PC-9 (cell line): ENCODE measurements around the gene CNTNAP2. TPM values are rescaled to one million over a fixed set of nuclear protein-coding genes. Genes with fewer than 3 reads are reported as not detected.
"Not testable (repeated sequence)": the region's sequence is repeated elsewhere in the genome, so short reads cannot be mapped to it uniquely, and the experiment has no call there.

ENCODE experiments used
- BruUV-seq: library from RNA; stranded (reverse); fragments of 400-500 nt; replicated peaks from 2 replicates; lab custom pipeline; 2021; lab: Mats Ljungman, UMichigan
- CTCF ChIA-PET: fragments of 300-600 bp; sonication (Branson Sonifier 250); formaldehyde crosslinking; loops from one replicate; lab custom pipeline; 2022; ENCODE audit warnings: antibody characterized with exemption; lab: Charles Lee
- POLR2A ChIA-PET: fragments of 300-600 bp; sonication (Branson Sonifier 250); formaldehyde crosslinking; loops from one replicate; lab custom pipeline; 2022; ENCODE audit warnings: antibody characterized with exemption; ENCODE audit not compliant: unreplicated experiment; lab: Charles Lee
- DNase-seq, 2 experiments: peaks; one replicate each; pipeline versions ENCODE4 v3.0.0 to v3.0.0-alpha.2; 2015 to 2022; ENCODE audit warnings: mixed read lengths in 1 of 2
- H2AFZ ChIP-seq: fragments of 200-600 bp; sonication (generic); 2 replicates; pipeline ENCODE4 v1.8.1; 2017; ENCODE audit warnings: antibody characterized with exemption
- H3F3A ChIP-seq: fragments of 200-600 bp; sonication (generic); 2 replicates; pipeline ENCODE4 v1.8.1; 2017; ENCODE audit warnings: antibody characterized with exemption, mild to moderate bottlenecking, low read depth; ENCODE audit not compliant: insufficient read depth
- H3K27ac ChIP-seq: fragments of 200-600 bp; sonication (generic); 2 replicates; pipeline ENCODE4 v1.6.1; 2016; ENCODE audit warnings: mixed run types
- H3K27me3 ChIP-seq: fragments of 200-600 bp; sonication (generic); 2 replicates; pipeline ENCODE4 v1.6.1; 2016; ENCODE audit warnings: low read depth, mixed run types; ENCODE audit not compliant: insufficient read depth
- H3K36me3 ChIP-seq: fragments of 200-600 bp; sonication (generic); 2 replicates; pipeline ENCODE4 v1.6.1; 2016; ENCODE audit warnings: low read depth, mixed run types
- H3K4me1 ChIP-seq: fragments of 200-600 bp; sonication (generic); replicated peaks from 2 replicates; pipeline ENCODE4 v1.6.1; 2016; ENCODE audit warnings: mixed run types; ENCODE audit not compliant: insufficient read depth
- H3K4me2 ChIP-seq: fragments of 200-600 bp; sonication (generic); 2 replicates; pipeline ENCODE4 v1.6.1; 2017; ENCODE audit warnings: mixed run types
- H3K4me3 ChIP-seq: fragments of 200-600 bp; sonication (generic); 2 replicates; pipeline ENCODE4 v1.6.1; 2016; ENCODE audit warnings: mixed run types
- H3K79me2 ChIP-seq: fragments of 200-600 bp; sonication (generic); 2 replicates; pipeline ENCODE4 v1.6.1; 2017; ENCODE audit warnings: low read depth, mixed run types
- H3K9me2 ChIP-seq: fragments of 200-600 bp; sonication (generic); 2 replicates; pipeline ENCODE4 v1.8.1; 2017; ENCODE audit warnings: mild to moderate bottlenecking; ENCODE audit not compliant: insufficient read depth
- H3K9me3 ChIP-seq: fragments of 200-600 bp; sonication (generic); 2 replicates; pipeline ENCODE4 v1.8.1; 2016; ENCODE audit warnings: low read depth; ENCODE audit not compliant: insufficient read depth
- H4K20me1 ChIP-seq: fragments of 200-600 bp; sonication (generic); 2 replicates; pipeline ENCODE4 v1.8.1; 2017; ENCODE audit not compliant: insufficient read depth
- CTCF ChIP-seq: fragments of 200-600 bp; sonication (generic); conservative IDR thresholded peaks from 2 replicates; pipeline ENCODE4 v1.6.1; 2017; ENCODE audit warnings: mixed run types, antibody characterized with exemption, mild to moderate bottlenecking, moderate library complexity
- EZH2 ChIP-seq: fragments of 200-600 bp; sonication (generic); IDR thresholded peaks from 2 replicates; pipeline ENCODE4 v1.8.0; 2017; ENCODE audit warnings: antibody characterized with exemption, low read depth
- intact Hi-C: fragments of 100-400 bp; cut with micrococcal nuclease; formaldehyde crosslinking; loops from one replicate; pipeline ENCODE4 v1.10.0; 2022; ENCODE audit not compliant: unreplicated experiment
- total RNA-seq: library from RNA; stranded (reverse); gene quantifications from 2 replicates; pipeline ENCODE4 v1.2.3, GENCODE V29; 2021

The CNTNAP2 gene
- total RNA-seq, 1 experiment from 2014 or later: not detected

- H3K4me3 ChIP-seq: no peak overlapping the region
- no peak for TF ChIP-seq CTCF
- no peak for TF ChIP-seq EZH2
- H3K27me3 ChIP-seq: peaks cover 45% of the 10 kb centered on the region
- H2AFZ ChIP-seq: no peak overlapping the region
- no peaks in the 10 kb centered on the region for H4K20me1 ChIP-seq
- no peaks in the 10 kb centered on the region for H3K36me3 ChIP-seq
- BruUV-seq: no TSS peak
- H3K4me1 ChIP-seq: no peaks in the 10 kb centered on the region
- ChIA-PET POLR2A (no interaction called here), CTCF (no interaction called here)
- peaks cover 4% of the 10 kb centered on the region; the same call in 1 of the 2 replicates for H3K9me3 ChIP-seq
- no peak overlapping the region for H3K27ac ChIP-seq
- intact Hi-C loops: no loop called here
- H3F3A ChIP-seq: no peaks in the 10 kb centered on the region
- H3K4me2 ChIP-seq: no peak overlapping the region
- DNase-seq: no peak
- H3K9me2 ChIP-seq: no peaks in the 10 kb centered on the region; the same call in 1 of the 2 replicates
- no peaks in the 10 kb centered on the region for H3K79me2 ChIP-seq
Observed at GRCh38 chr7:148463210-148463609, 2346.6 kb downstream of the CNTNAP2 start.

GRCh38 chr7:148464947-148465346, 2348.3 kb downstream of the CNTNAP2 start:
- Histone ChIP-seq H3K9me2 (no peaks in the 10 kb centered on the region), H3K9me3 (peaks cover 4% of the 10 kb centered on the region; the same call in 1 of the 2 replicates), H3K79me2 (no peaks in the 10 kb centered on the region), H3K27ac (no peak overlapping the region), H3K4me1 (no peaks in the 10 kb centered on the region), H4K20me1 (no peaks in the 10 kb centered on the region), H2AFZ (no peak overlapping the region), H3K4me2 (no peak overlapping the region), H3K36me3 (no peaks in the 10 kb centered on the region), H3F3A (no peaks in the 10 kb centered on the region), H3K27me3 (peaks cover 49% of the 10 kb centered on the region), H3K4me3 (no peak overlapping the region)
- POLR2A ChIA-PET: no interaction called here
- no peak for DNase-seq
- intact Hi-C loops: no loop called here
- TF ChIP-seq CTCF (no peak), EZH2 (no peak)
- BruUV-seq: no TSS peak
- CTCF ChIA-PET: no interaction called here

- H3F3A ChIP-seq, H3K9me3 ChIP-seq, H3K27ac ChIP-seq, H3K4me3 ChIP-seq, H3K36me3 ChIP-seq, DNase-seq, CTCF ChIA-PET, H4K20me1 ChIP-seq, POLR2A ChIA-PET, H3K4me2 ChIP-seq, intact Hi-C loops, H3K9me2 ChIP-seq, H2AFZ ChIP-seq, H3K4me1 ChIP-seq, BruUV-seq, H3K79me2 ChIP-seq: not testable (repeated sequence)
- H3K27me3 ChIP-seq: peaks cover 54% of the 10 kb centered on the region
Observed at GRCh38 chr7:148465441-148465840, 2348.8 kb downstream of the CNTNAP2 start.

- no peaks in the 10 kb centered on the region for H3F3A ChIP-seq
- peaks cover 60% of the 10 kb centered on the region for H3K27me3 ChIP-seq
- no peaks in the 10 kb centered on the region for H3K36me3 ChIP-seq
- no peak overlapping the region for H2AFZ ChIP-seq
- TF ChIP-seq CTCF: no peak
- TF ChIP-seq EZH2: no peak
- no peaks in the 10 kb centered on the region for H3K4me1 ChIP-seq
- ChIA-PET POLR2A (no interaction called here), CTCF (no interaction called here)
- H3K9me3 ChIP-seq: peaks cover 4% of the 10 kb centered on the region; the same call in 1 of the 2 replicates
- H3K9me2 ChIP-seq: no peaks in the 10 kb centered on the region
- H3K27ac ChIP-seq: no peak overlapping the region
- H3K4me2 ChIP-seq: no peak overlapping the region
- H3K4me3 ChIP-seq: no peak overlapping the region
- BruUV-seq: no TSS peak
- no peak for DNase-seq
- no peaks in the 10 kb centered on the region for H3K79me2 ChIP-seq
- no peaks in the 10 kb centered on the region for H4K20me1 ChIP-seq
- intact Hi-C loops: no loop called here
Observed at GRCh38 chr7:148466120-148466519, 2349.5 kb downstream of the CNTNAP2 start.
